ENCODE results near the gene DEFB123. TPM values are rescaled to one million over a fixed set of nuclear protein-coding genes. Genes with fewer than 3 reads are reported as not detected.

The DEFB123 gene
- total RNA-seq, 1 donor = not detected

GRCh38 chr20:31497838-31498540 lies 57.6 kb downstream of the DEFB123 start:
- H2AFZ ChIP-seq (ENCODE audit: low read length) = no peak overlapping the region
- TF ChIP-seq CTCF (IDR thresholded peaks at IDR 0.05; ENCODE audit: extremely low read depth, low read depth, low read length) = no peak
- H3K27ac ChIP-seq (ENCODE audit: low read depth, low read length) = peak overlapping the region; percentile 56
- H3K4me3 ChIP-seq (ENCODE audit: insufficient read depth, low read length) = no peak overlapping the region
- H3K4me1 ChIP-seq (ENCODE audit: insufficient read depth, low read length) = peaks cover 23% of the 10 kb centered on the region
- H4K20me1 ChIP-seq (ENCODE audit: insufficient read depth, low read length) = no peaks in the 10 kb centered on the region
- DNase-seq (ENCODE audit: insufficient read length, low spot score, missing footprints) = peak; percentile 96
- no peaks in the 10 kb centered on the region for H3K27me3 ChIP-seq (ENCODE audit: insufficient read depth, low read length)
- no peaks in the 10 kb centered on the region for H3K36me3 ChIP-seq (ENCODE audit: insufficient read depth, low read length)
- peak overlapping the region; percentile 37 for H3K4me2 ChIP-seq (ENCODE audit: insufficient read depth, low read length)
- no peaks in the 10 kb centered on the region for H3K9me3 ChIP-seq (ENCODE audit: low read depth, low read length)
- no peaks in the 10 kb centered on the region for H3K79me2 ChIP-seq (ENCODE audit: insufficient read depth, low read length)

Other genes starting within 250 kb of the DEFB123 start
- gene DEFB115, start 183.0 kb upstream of the DEFB123 start, total RNA-seq = not detected in 2 replicates
- not detected in 2 replicates for gene DEFB116, start 132.0 kb upstream of the DEFB123 start, total RNA-seq
- gene DEFB118, start 72.0 kb upstream of the DEFB123 start, total RNA-seq = not detected in 2 replicates
- gene DEFB119, start 50.0 kb upstream of the DEFB123 start, total RNA-seq = not detected in 2 replicates
- gene DEFB121, start 34.4 kb upstream of the DEFB123 start, total RNA-seq = not detected in 2 replicates
- not detected in 2 replicates for gene DEFB124, start 34.5 kb downstream of the DEFB123 start, total RNA-seq
- gene REM1, start 34.7 kb downstream of the DEFB123 start, total RNA-seq = 0.29 TPM in 1 of 2 replicates, not detected in the other
- 85.8 and 91.1 TPM in 2 replicates for gene HM13, start 73.8 kb downstream of the DEFB123 start, total RNA-seq
- 56.3 and 82.5 TPM in 2 replicates for gene ID1, start 164.7 kb downstream of the DEFB123 start, total RNA-seq
- gene COX4I2, start 197.3 kb downstream of the DEFB123 start, total RNA-seq = not detected in 2 replicates

Data from osteoblast (primary cell).